H1 (cell line): ENCODE results near the gene CCBE1. TPM values are rescaled to one million over a fixed set of nuclear protein-coding genes. Genes with fewer than 3 reads are reported as not detected.

Source experiments
- BCL11A ChIP-seq, 2 experiments: IDR thresholded peaks; one replicate each; pipeline ENCODE4 v1.6.1; 2011; ENCODE audit warnings: low read depth in 2 of 2, low read length in 2 of 2, mild to moderate bottlenecking in 2 of 2
- CHD2 ChIP-seq: IDR thresholded peaks from 2 replicates; pipeline ENCODE4 v1.6.1; 2012; ENCODE audit warnings: low read length, improper control_type of control experiment
- CHD7 ChIP-seq: fragments of 300-600 bp; sonication (generic); IDR thresholded peaks from 2 replicates; pipeline ENCODE4 v1.7.1; 2012; ENCODE audit warnings: low read length, moderate library complexity, mild to moderate bottlenecking, inconsistent platforms; ENCODE audit not compliant: insufficient replicate concordance
- EP300 ChIP-seq, 2 experiments: IDR thresholded peaks; 1 replicate in 1 of 2; 2 replicates in 1 of 2; pipeline ENCODE4 v1.6.1; 2011 to 2012; ENCODE audit warnings: low read depth in 2 of 2, low read length in 2 of 2, mild to moderate bottlenecking in 2 of 2, borderline replicate concordance in 1 of 2, inconsistent platforms in 1 of 2, moderate library complexity in 1 of 2
- NANOG ChIP-seq: IDR thresholded peaks from 2 replicates; pipeline ENCODE4 v1.6.1; 2011; ENCODE audit warnings: low read length, low read depth, mild to moderate bottlenecking, inconsistent platforms; ENCODE audit not compliant: insufficient read depth, poor library complexity, severe bottlenecking
- NRF1 ChIP-seq: IDR thresholded peaks from 2 replicates; pipeline ENCODE4 v1.6.1; 2011; ENCODE audit warnings: mild to moderate bottlenecking, low read depth, low read length, improper control_type of control experiment
- POU5F1 ChIP-seq: IDR thresholded peaks from 2 replicates; pipeline ENCODE4 v1.6.1; 2011; ENCODE audit warnings: low read depth, mild to moderate bottlenecking, low read length, moderate library complexity
- RFX5 ChIP-seq: IDR thresholded peaks from 2 replicates; pipeline ENCODE4 v1.6.1; 2011; ENCODE audit warnings: low read depth, low read length, improper control_type of control experiment, borderline replicate concordance
- RNF2 ChIP-seq: fragments of 200-900, 300-1000 bp; sonication (generic); IDR thresholded peaks from 2 replicates; pipeline ENCODE4 v1.7.1; 2016; ENCODE audit warnings: borderline replicate concordance, low read depth, mild to moderate bottlenecking, antibody characterized with exemption, low read length; ENCODE audit not compliant: poor library complexity, severe bottlenecking; ENCODE audit errors: missing control alignments
- SIRT6 ChIP-seq: IDR thresholded peaks from one replicate; pipeline ENCODE4 v1.7.1; 2012; ENCODE audit warnings: low read length, inconsistent platforms
- SRF ChIP-seq: IDR thresholded peaks from 2 replicates; pipeline ENCODE4 v1.6.1; 2011; ENCODE audit warnings: mild to moderate bottlenecking, low read depth, low read length, moderate library complexity
- polyA plus RNA-seq, 7 experiments: library from polyadenylated mRNA; depleted of rRNA in 3 of 7; stranded (reverse) in 5 of 7; unstranded in 2 of 7; fragments of >200 nt in 5 of 7; fragments of 200-250 nt in 2 of 7; gene quantifications; 1 replicate in 5 of 7; 2 replicates in 1 of 7; 4 replicates in 1 of 7; pipeline versions ENCODE4 v1.2.1 to v1.2.3, GENCODE V29; 2011 to 2013; ENCODE audit warnings: missing spikeins in 2 of 7, mixed read lengths in 2 of 7
- total RNA-seq: library from RNA; stranded (reverse); fragmentation: NEBNext Ultra II Directional; extraction: Animal tissue kit (Norgen Biotek cat#: 25700); gene quantifications from 2 replicates; pipeline ENCODE4 v1.2.1, GENCODE V29; 2021

The CCBE1 gene
- total and polyA plus RNA-seq, 2 of the 8 experiments (the other 6 are each of a cell fraction or from before 2014, with no cell fraction given), result 2.1 to 2.6 TPM

- TF ChIP-seq CHD7 (no peak), CHD2 (no peak), BCL11A (IDR thresholded peaks at IDR 0.05; ENCODE audit: low read depth in 2 of 2, low read length in 2 of 2) (no peak), NANOG (no peak), SRF (no peak), SIRT6 (no peak), RNF2 (no peak), EP300 (IDR thresholded peaks at IDR 0.05; ENCODE audit: borderline replicate concordance in 1 of 2, low read depth in 2 of 2, low read length in 2 of 2) (no peak), NRF1 (no peak), RFX5 (no peak), POU5F1 (no peak)
These were observed 133.9 kb downstream of the CCBE1 start (continued) for GRCh38 chr18:59563176-59563785.
